Measurements from ENCODE around the gene SLC29A4.

DNA sequence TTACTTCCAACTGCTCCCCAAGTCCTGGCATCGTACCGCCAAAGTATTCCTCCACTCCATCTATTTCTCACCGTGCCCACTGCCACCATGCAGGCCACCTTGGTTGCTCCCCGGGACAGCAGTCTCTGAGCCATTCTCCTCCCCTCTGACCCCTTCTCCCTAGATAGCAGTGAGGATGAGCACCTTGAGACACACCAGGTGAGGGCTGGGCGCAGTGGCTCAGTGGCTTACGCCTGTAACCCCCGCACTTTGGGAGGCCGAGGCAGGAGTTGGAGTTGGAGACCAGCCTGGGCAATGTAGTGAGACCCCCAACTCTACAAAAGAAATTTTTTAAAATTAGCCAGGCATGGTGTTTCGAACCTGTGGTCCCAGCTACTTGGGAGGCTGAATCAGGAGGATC lies 4.2 kb downstream of the SLC29A4 start:
- TF ChIP-seq, protein P1, sequence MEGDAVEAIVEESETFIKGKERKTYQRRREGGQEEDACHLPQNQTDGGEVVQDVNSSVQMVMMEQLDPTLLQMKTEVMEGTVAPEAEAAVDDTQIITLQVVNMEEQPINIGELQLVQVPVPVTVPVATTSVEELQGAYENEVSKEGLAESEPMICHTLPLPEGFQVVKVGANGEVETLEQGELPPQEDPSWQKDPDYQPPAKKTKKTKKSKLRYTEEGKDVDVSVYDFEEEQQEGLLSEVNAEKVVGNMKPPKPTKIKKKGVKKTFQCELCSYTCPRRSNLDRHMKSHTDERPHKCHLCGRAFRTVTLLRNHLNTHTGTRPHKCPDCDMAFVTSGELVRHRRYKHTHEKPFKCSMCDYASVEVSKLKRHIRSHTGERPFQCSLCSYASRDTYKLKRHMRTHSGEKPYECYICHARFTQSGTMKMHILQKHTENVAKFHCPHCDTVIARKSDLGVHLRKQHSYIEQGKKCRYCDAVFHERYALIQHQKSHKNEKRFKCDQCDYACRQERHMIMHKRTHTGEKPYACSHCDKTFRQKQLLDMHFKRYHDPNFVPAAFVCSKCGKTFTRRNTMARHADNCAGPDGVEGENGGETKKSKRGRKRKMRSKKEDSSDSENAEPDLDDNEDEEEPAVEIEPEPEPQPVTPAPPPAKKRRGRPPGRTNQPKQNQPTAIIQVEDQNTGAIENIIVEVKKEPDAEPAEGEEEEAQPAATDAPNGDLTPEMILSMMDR (IDR thresholded peaks at IDR 0.05; ENCODE audit: insufficient read depth, low read length, poor library complexity, severe bottlenecking) = no peak
- TF ChIP-seq EZH2phosphoT487 (conservative IDR thresholded peaks at IDR 0.05; ENCODE audit: low read length) = no peak

Data from SU-DHL-6 (cell line).